Osteoblast (primary cell): ENCODE results near the gene XK. TPM values are rescaled to one million over a fixed set of nuclear protein-coding genes. Genes with fewer than 3 reads are reported as not detected.

Source experiments
- DNase-seq: peaks from one replicate; pipeline ENCODE4 v3.0.0; 2011; ENCODE audit warnings: low spot score, mixed read lengths; ENCODE audit not compliant: insufficient read length; ENCODE audit errors: missing footprints
- H2AFZ ChIP-seq: 2 replicates; pipeline ENCODE4 v1.6.0; 2011; ENCODE audit warnings: mild to moderate bottlenecking, low read length
- H3K27ac ChIP-seq: 2 replicates; pipeline ENCODE4 v1.5.1; 2011; ENCODE audit warnings: mild to moderate bottlenecking, low read depth, low read length, moderate library complexity
- H3K27me3 ChIP-seq: 2 replicates; pipeline ENCODE4 v1.6.0; 2012; ENCODE audit warnings: mild to moderate bottlenecking, control low read depth, inconsistent platforms, low read length, moderate library complexity; ENCODE audit not compliant: insufficient read depth
- H3K36me3 ChIP-seq: 2 replicates; pipeline ENCODE4 v1.5.1; 2011; ENCODE audit warnings: mild to moderate bottlenecking, low read length, control low read depth, moderate library complexity; ENCODE audit not compliant: insufficient read depth
- H3K4me1 ChIP-seq: 2 replicates; pipeline ENCODE4 v1.5.1; 2011; ENCODE audit warnings: mild to moderate bottlenecking, low read length, control low read depth, moderate library complexity; ENCODE audit not compliant: insufficient read depth
- H3K4me2 ChIP-seq: 2 replicates; pipeline ENCODE4 v1.6.0; 2011; ENCODE audit warnings: mild to moderate bottlenecking, low read length; ENCODE audit not compliant: insufficient read depth
- H3K4me3 ChIP-seq: fragments of 200-600 bp; sonication (generic); 3 replicates; pipeline ENCODE4 v1.5.1; 2012; ENCODE audit warnings: mild to moderate bottlenecking, low read length, inconsistent platforms; ENCODE audit not compliant: insufficient read depth
- H3K79me2 ChIP-seq: 2 replicates; pipeline ENCODE4 v1.6.0; 2012; ENCODE audit warnings: mild to moderate bottlenecking, low read length, control low read depth, inconsistent platforms; ENCODE audit not compliant: insufficient read depth
- H3K9me3 ChIP-seq: 2 replicates; pipeline ENCODE4 v1.5.1; 2011; ENCODE audit warnings: low read depth, low read length, control low read depth
- H4K20me1 ChIP-seq: 2 replicates; pipeline ENCODE4 v1.6.0; 2012; ENCODE audit warnings: mild to moderate bottlenecking, low read length, control low read depth; ENCODE audit not compliant: insufficient read depth
- total RNA-seq: library from RNA; depleted of rRNA; stranded (reverse); fragments of >200 nt; gene quantifications from 2 replicates; pipeline ENCODE4 v1.2.3, GENCODE V29; 2012
- TF ChIP-seq, protein P1 (sequence below): IDR thresholded peaks from 2 replicates; pipeline ENCODE4 v1.5.1; 2011; ENCODE audit warnings: mild to moderate bottlenecking, low read depth, low read length, moderate library complexity; ENCODE audit errors: extremely low read depth

Gene XK
- total RNA-seq, 1 donor: under 0.01 TPM

- TF ChIP-seq, protein P1, sequence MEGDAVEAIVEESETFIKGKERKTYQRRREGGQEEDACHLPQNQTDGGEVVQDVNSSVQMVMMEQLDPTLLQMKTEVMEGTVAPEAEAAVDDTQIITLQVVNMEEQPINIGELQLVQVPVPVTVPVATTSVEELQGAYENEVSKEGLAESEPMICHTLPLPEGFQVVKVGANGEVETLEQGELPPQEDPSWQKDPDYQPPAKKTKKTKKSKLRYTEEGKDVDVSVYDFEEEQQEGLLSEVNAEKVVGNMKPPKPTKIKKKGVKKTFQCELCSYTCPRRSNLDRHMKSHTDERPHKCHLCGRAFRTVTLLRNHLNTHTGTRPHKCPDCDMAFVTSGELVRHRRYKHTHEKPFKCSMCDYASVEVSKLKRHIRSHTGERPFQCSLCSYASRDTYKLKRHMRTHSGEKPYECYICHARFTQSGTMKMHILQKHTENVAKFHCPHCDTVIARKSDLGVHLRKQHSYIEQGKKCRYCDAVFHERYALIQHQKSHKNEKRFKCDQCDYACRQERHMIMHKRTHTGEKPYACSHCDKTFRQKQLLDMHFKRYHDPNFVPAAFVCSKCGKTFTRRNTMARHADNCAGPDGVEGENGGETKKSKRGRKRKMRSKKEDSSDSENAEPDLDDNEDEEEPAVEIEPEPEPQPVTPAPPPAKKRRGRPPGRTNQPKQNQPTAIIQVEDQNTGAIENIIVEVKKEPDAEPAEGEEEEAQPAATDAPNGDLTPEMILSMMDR: no peak
- Histone ChIP-seq H3K9me3 (no peaks in the 10 kb centered on the region), H3K4me2 (no peak overlapping the region), H3K79me2 (no peaks in the 10 kb centered on the region), H3K27me3 (no peaks in the 10 kb centered on the region), H2AFZ (no peak overlapping the region), H3K36me3 (no peaks in the 10 kb centered on the region), H3K4me1 (no peaks in the 10 kb centered on the region), H3K27ac (no peak overlapping the region), H4K20me1 (no peaks in the 10 kb centered on the region), H3K4me3 (no peak overlapping the region)
- DNase-seq: no peak
These were observed 67.8 kb downstream of the XK start for GRCh38 chrX:37753384-37753783.

- no peaks in the 10 kb centered on the region for H3K27me3 ChIP-seq
- H3K4me2 ChIP-seq: no peak overlapping the region
- H2AFZ ChIP-seq: no peak overlapping the region
- H3K4me3 ChIP-seq: no peak overlapping the region
- H3K36me3 ChIP-seq: no peaks in the 10 kb centered on the region
- no peak overlapping the region for H3K27ac ChIP-seq
- no peaks in the 10 kb centered on the region for H3K9me3 ChIP-seq
- H3K79me2 ChIP-seq: no peaks in the 10 kb centered on the region
- no peak for DNase-seq
- H3K4me1 ChIP-seq: no peaks in the 10 kb centered on the region
- no peaks in the 10 kb centered on the region for H4K20me1 ChIP-seq
- TF ChIP-seq, protein P1: no peak
These were observed 68.9 kb downstream of the XK start for GRCh38 chrX:37754516-37754915.

- no peak for DNase-seq
- Histone ChIP-seq H3K27ac (no peak overlapping the region), H3K4me1 (no peaks in the 10 kb centered on the region), H3K79me2 (no peaks in the 10 kb centered on the region), H2AFZ (no peak overlapping the region), H3K4me2 (no peak overlapping the region), H3K4me3 (no peak overlapping the region), H4K20me1 (no peaks in the 10 kb centered on the region), H3K9me3 (no peaks in the 10 kb centered on the region), H3K27me3 (no peaks in the 10 kb centered on the region), H3K36me3 (no peaks in the 10 kb centered on the region)
- TF ChIP-seq, protein P1: no peak
These were observed 69.4 kb downstream of the XK start for GRCh38 chrX:37755025-37755424.

DNA sequence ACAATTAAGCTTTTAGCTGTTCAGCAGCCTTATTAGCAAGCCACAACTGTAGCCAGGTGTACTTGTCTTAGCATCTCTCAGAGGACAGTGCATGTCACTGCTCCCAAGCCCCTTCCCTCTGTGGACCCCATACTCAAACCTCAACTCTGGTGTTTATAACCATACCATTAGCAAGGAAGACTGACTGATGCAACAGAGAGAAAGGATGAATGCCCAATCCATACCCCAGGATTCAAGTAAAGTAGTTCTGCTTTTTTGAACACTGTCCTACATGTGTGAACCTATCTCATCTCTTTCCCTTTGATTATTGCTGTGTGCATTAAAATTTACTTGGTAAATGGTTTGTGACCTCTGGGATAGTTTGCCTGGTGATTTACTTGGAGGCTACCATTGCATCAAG lies 71.5 kb downstream of the XK start:
- Histone ChIP-seq H2AFZ (no peak overlapping the region), H3K9me3 (no peaks in the 10 kb centered on the region), H3K36me3 (no peaks in the 10 kb centered on the region), H3K27me3 (no peaks in the 10 kb centered on the region), H3K4me3 (no peak overlapping the region), H3K27ac (no peak overlapping the region), H3K4me1 (no peaks in the 10 kb centered on the region), H3K4me2 (no peak overlapping the region), H3K79me2 (no peaks in the 10 kb centered on the region), H4K20me1 (no peaks in the 10 kb centered on the region)
- TF ChIP-seq, protein P1: no peak
- no peak for DNase-seq
